DOHH2 (cell line): ENCODE results near the gene TPD52L2.

ENCODE experiments used
- H3F3A ChIP-seq: fragments of 200-600 bp; sonication (generic), shearing (Covaris generic); 2 replicates; pipeline ENCODE4 v1.6.0; 2016; ENCODE audit warnings: antibody characterized with exemption, mild to moderate bottlenecking; ENCODE audit not compliant: control insufficient read depth, insufficient read depth
- H3K27ac ChIP-seq: fragments of 200-600 bp; sonication (generic); 2 replicates; pipeline ENCODE4 v1.5.1; 2014; ENCODE audit warnings: low read depth, mild to moderate bottlenecking, low read length, moderate library complexity
- H3K27me3 ChIP-seq: fragments of 200-600 bp; sonication (generic); 2 replicates; pipeline ENCODE4 v1.6.1; 2014; ENCODE audit warnings: mild to moderate bottlenecking, low read length, mixed read lengths; ENCODE audit not compliant: control insufficient read depth
- H3K36me3 ChIP-seq: fragments of 200-600 bp; sonication (generic); 2 replicates; pipeline ENCODE4 v1.6.1; 2014; ENCODE audit warnings: mild to moderate bottlenecking, low read length, moderate library complexity, mixed read lengths; ENCODE audit not compliant: control insufficient read depth
- H3K4me1 ChIP-seq: fragments of 200-600 bp; sonication (generic); 2 replicates; pipeline ENCODE4 v1.6.1; 2014; ENCODE audit warnings: mild to moderate bottlenecking, low read length, mixed read lengths; ENCODE audit not compliant: control insufficient read depth
- H3K4me2 ChIP-seq: fragments of 200-600 bp; sonication (generic); 2 replicates; pipeline ENCODE4 v1.6.0; 2014; ENCODE audit warnings: mild to moderate bottlenecking, low read length, moderate library complexity
- H3K4me3 ChIP-seq: fragments of 200-600 bp; sonication (generic); 2 replicates; pipeline ENCODE4 v1.5.1; 2014; ENCODE audit warnings: mild to moderate bottlenecking, low read length, mixed read lengths
- H3K79me2 ChIP-seq: fragments of 200-600 bp; sonication (generic); 2 replicates; pipeline ENCODE4 v1.6.1; 2014; ENCODE audit warnings: mild to moderate bottlenecking, low read length, mixed read lengths; ENCODE audit not compliant: control insufficient read depth
- H3K9me2 ChIP-seq: fragments of 200-600 bp; sonication (generic); replicated peaks from 2 replicates; pipeline ENCODE4 v1.6.1; 2014; ENCODE audit warnings: mild to moderate bottlenecking, low read length, mixed read lengths; ENCODE audit not compliant: control insufficient read depth
- H3K9me3 ChIP-seq: fragments of 200-600 bp; sonication (generic); 2 replicates; pipeline ENCODE4 v1.6.1; 2014; ENCODE audit warnings: antibody characterized with exemption, low read length, mixed read lengths; ENCODE audit not compliant: control insufficient read depth, insufficient read depth
- H4K20me1 ChIP-seq: fragments of 200-600 bp; sonication (generic); 2 replicates; pipeline ENCODE4 v1.6.0; 2014; ENCODE audit warnings: low read depth, mild to moderate bottlenecking, antibody characterized with exemption, low read length, moderate library complexity; ENCODE audit not compliant: control insufficient read depth, insufficient read depth
- EZH2phosphoT487 ChIP-seq: fragments of 200-600 bp; sonication (generic); IDR thresholded peaks from 2 replicates; pipeline ENCODE4 v1.6.1; 2017; ENCODE audit warnings: borderline replicate concordance, mild to moderate bottlenecking, antibody characterized with exemption, low read length, moderate library complexity, mixed read lengths
- TF ChIP-seq, protein P1 (sequence below): fragments of 200-600 bp; sonication (generic); IDR thresholded peaks from one replicate; pipeline ENCODE4 v1.5.1; 2014; ENCODE audit warnings: antibody characterized with exemption, mild to moderate bottlenecking, low read depth, low read length; ENCODE audit not compliant: poor library complexity, severe bottlenecking

The TPD52L2 gene

DNA sequence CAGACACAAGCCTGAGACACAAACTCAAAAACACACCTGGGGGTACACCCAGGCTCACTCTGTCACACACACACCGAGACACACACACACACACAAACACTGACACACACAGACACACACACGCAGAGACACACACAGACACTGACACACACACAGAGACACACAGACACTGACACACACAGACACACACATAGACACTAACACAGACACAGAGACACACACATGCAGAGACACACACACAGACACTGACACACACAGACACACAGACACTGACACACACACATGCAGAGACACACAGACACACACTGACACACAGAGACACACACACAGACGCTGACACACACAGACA is 18.2 kb upstream of the TPD52L2 start:
- Histone ChIP-seq H3K9me3 (no peaks in the 10 kb centered on the region), H3K27me3 (peaks cover 53% of the 10 kb centered on the region), H3K4me1 (no peaks in the 10 kb centered on the region), H3K4me3 (no peak overlapping the region), H3F3A (no peaks in the 10 kb centered on the region), H3K36me3 (no peaks in the 10 kb centered on the region), H3K4me2 (no peak overlapping the region), H3K79me2 (no peaks in the 10 kb centered on the region), H3K9me2 (no peaks in the 10 kb centered on the region), H4K20me1 (no peaks in the 10 kb centered on the region), H3K27ac (no peak overlapping the region)
- no peak for TF ChIP-seq EZH2phosphoT487
- TF ChIP-seq, protein P1, sequence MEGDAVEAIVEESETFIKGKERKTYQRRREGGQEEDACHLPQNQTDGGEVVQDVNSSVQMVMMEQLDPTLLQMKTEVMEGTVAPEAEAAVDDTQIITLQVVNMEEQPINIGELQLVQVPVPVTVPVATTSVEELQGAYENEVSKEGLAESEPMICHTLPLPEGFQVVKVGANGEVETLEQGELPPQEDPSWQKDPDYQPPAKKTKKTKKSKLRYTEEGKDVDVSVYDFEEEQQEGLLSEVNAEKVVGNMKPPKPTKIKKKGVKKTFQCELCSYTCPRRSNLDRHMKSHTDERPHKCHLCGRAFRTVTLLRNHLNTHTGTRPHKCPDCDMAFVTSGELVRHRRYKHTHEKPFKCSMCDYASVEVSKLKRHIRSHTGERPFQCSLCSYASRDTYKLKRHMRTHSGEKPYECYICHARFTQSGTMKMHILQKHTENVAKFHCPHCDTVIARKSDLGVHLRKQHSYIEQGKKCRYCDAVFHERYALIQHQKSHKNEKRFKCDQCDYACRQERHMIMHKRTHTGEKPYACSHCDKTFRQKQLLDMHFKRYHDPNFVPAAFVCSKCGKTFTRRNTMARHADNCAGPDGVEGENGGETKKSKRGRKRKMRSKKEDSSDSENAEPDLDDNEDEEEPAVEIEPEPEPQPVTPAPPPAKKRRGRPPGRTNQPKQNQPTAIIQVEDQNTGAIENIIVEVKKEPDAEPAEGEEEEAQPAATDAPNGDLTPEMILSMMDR: no peak

DNA sequence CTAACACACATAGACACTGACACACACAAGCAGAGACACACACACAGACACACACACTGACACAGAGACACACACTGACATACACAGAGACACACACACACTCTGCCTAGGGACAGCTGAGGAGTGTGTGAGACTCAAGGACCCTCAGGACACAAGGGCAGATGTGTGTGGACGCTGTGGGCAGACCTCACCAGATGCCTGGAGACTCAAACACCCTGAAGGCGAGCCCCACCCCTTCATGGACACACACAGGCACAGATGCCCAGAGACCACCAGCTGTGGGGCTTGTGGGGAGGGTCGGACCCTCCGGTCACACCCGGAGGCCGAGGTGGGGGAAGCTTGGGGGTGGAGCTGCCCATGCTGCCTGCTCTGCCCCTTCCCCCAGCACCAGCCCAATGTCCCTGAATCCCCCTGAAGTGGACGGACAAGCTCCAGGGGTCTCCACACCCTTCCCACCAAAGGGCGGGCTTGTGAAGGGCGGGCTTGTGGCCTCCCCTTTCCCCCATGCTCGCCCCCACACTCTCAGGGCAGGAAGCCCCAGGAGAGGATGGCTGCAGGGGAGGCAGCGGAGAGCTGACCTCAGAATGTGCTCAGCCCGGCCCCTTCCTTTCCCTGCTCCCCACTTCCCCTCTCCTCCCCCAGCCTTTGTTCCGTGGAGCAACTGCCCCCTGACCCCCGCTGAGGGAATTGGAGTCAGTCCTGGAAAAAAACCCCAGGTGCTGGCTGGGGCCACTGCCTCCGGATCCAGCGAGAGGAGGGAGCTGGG is 17.6 kb upstream of the TPD52L2 start:
- peaks cover 53% of the 10 kb centered on the region for H3K27me3 ChIP-seq
- H3K4me1 ChIP-seq: no peaks in the 10 kb centered on the region
- no peaks in the 10 kb centered on the region for H3K9me2 ChIP-seq
- H4K20me1 ChIP-seq: no peaks in the 10 kb centered on the region
- H3F3A ChIP-seq: no peaks in the 10 kb centered on the region
- H3K79me2 ChIP-seq: no peaks in the 10 kb centered on the region
- no peak overlapping the region for H3K4me3 ChIP-seq
- H3K9me3 ChIP-seq: no peaks in the 10 kb centered on the region
- TF ChIP-seq, protein P1: no peak
- no peak for TF ChIP-seq EZH2phosphoT487
- H3K36me3 ChIP-seq: no peaks in the 10 kb centered on the region
- no peak overlapping the region for H3K4me2 ChIP-seq
- H3K27ac ChIP-seq: no peak overlapping the region

DNA sequence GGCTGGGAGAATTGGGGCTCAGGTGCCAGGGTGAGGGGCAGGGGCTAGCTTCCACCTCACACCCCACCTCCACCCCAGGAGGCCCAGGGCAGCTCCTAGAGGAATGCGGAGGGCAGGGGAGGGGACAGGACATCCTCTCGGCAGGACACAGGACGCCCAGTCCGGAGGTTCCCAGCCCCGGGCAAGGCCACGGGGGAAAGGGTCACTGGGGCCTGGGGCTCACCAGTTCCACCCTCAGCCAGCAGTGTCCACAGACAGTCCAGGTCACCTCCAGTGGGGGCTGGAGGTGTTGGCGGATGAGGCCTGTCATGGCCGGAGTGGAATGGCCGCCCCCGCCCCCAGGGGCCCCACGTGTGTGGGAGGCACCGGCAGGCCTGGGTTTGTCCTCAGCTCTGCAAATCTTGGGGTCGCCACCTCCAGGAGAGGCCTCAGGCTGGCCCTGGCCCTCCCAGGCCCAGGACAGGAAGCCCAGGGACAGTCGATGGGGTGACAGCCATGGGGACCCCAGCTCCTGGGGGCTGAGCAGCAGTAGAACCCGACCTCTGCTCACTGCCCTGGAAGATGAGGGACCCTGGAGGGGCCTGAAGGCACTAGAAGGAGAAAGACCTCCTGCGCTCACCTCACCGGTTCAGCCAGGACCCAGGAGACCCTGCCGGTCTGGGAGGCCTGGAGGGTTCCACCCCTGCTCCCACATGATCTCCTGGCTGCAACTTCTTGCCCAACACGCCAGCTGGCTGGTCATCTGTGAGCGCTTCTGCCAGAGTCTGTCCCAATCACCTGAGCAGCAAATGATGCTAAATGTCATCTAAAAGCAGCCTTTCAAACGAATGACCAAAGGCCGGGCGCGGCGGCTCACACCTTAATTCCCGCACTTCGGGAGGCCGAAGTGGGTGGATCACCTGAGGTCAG is 16.8 kb upstream of the TPD52L2 start:
- Histone ChIP-seq H3K4me1 (no peaks in the 10 kb centered on the region), H3K9me3 (no peaks in the 10 kb centered on the region), H3K4me2 (no peak overlapping the region), H3K4me3 (no peak overlapping the region), H3K27ac (no peak overlapping the region), H3K36me3 (no peaks in the 10 kb centered on the region), H3K9me2 (no peaks in the 10 kb centered on the region), H3F3A (no peaks in the 10 kb centered on the region), H3K27me3 (peaks cover 47% of the 10 kb centered on the region), H4K20me1 (no peaks in the 10 kb centered on the region), H3K79me2 (no peaks in the 10 kb centered on the region)
- no peak for TF ChIP-seq EZH2phosphoT487
- TF ChIP-seq, protein P1: no peak
